CD4-positive, CD25-positive, alpha-beta regulatory T cell (primary cell): ENCODE results near the gene PDE4D. TPM values are rescaled to one million over a fixed set of nuclear protein-coding genes. Genes with fewer than 3 reads are reported as not detected.

Experiments
- ATAC-seq, 2 donors: fragments of 150-1000 bp; cut with Tn5 transposase; one replicate each; pipeline ENCODE4 v1.10.0; 2021; ENCODE audit warnings: low read depth in 2 of 2, moderate number of reproducible peaks in 2 of 2, moderate library complexity in 1 of 2
- DNase-seq, 3 donors: peaks; one replicate each; pipeline versions ENCODE4 v3.0.0 to v3.0.0-alpha.2; 2012 to 2022; ENCODE audit warnings: mixed read lengths in 1 of 3
- H3K27ac ChIP-seq: one replicate; pipeline ENCODE4 v1.7.0; 2013; ENCODE audit warnings: mild to moderate bottlenecking, low read length; ENCODE audit not compliant: insufficient read depth, poor library complexity, severe bottlenecking
- H3K27me3 ChIP-seq: one replicate; pipeline ENCODE4 v1.7.0; 2013; ENCODE audit warnings: low read length; ENCODE audit not compliant: control insufficient read depth, insufficient read depth
- H3K36me3 ChIP-seq: one replicate; pipeline ENCODE4 v1.7.0; 2013; ENCODE audit warnings: mild to moderate bottlenecking, low read length, moderate library complexity; ENCODE audit not compliant: control insufficient read depth, insufficient read depth
- H3K4me1 ChIP-seq: 2 replicates; pipeline ENCODE4 v1.7.0; 2013; ENCODE audit warnings: mild to moderate bottlenecking, low read length; ENCODE audit not compliant: insufficient read depth, control insufficient read depth, poor library complexity, severe bottlenecking
- H3K4me3 ChIP-seq: one replicate; pipeline ENCODE4 v1.7.0; 2013; ENCODE audit warnings: low read depth, mild to moderate bottlenecking, low read length, moderate library complexity
- H3K9me3 ChIP-seq, 2 experiments: 1 replicate in 1 of 2; 2 replicates in 1 of 2; pipeline ENCODE4 v1.7.0; 2013; ENCODE audit warnings: low read length in 2 of 2, mild to moderate bottlenecking in 1 of 2, moderate library complexity in 1 of 2; ENCODE audit not compliant: control insufficient read depth in 2 of 2
- H3K27ac Mint-ChIP-seq, 3 donors: one replicate each; pipeline ENCODE4 v1.8.0; 2020 to 2022; ENCODE audit warnings: mild to moderate bottlenecking in 3 of 3, mixed read lengths in 3 of 3, moderate library complexity in 2 of 3
- H3K27me3 Mint-ChIP-seq: one replicate; pipeline ENCODE4 v1.8.0; 2022; ENCODE audit warnings: mild to moderate bottlenecking, mixed read lengths
- H3K36me3 Mint-ChIP-seq: one replicate; pipeline ENCODE4 v1.8.0; 2020; ENCODE audit warnings: mixed read lengths
- H3K4me1 Mint-ChIP-seq, 4 donors: one replicate each; pipeline ENCODE4 v1.8.0; 2020 to 2022; ENCODE audit warnings: mixed read lengths in 4 of 4, mild to moderate bottlenecking in 1 of 4
- H3K4me3 Mint-ChIP-seq, 4 donors: one replicate each; pipeline ENCODE4 v1.8.0; 2020 to 2022; ENCODE audit warnings: mild to moderate bottlenecking in 4 of 4, mixed read lengths in 4 of 4, moderate library complexity in 3 of 4
- H3K9me3 Mint-ChIP-seq, 7 donors: one replicate each; pipeline ENCODE4 v1.8.0; 2020 to 2022; ENCODE audit warnings: mixed read lengths in 7 of 7, mild to moderate bottlenecking in 3 of 7, moderate library complexity in 2 of 7
- polyA plus RNA-seq, 4 donors: library from polyadenylated mRNA; unstranded; fragments of 300-500 nt; fragmentation: Illumina TruSeq; gene quantifications; one replicate each; pipeline ENCODE4 v1.2.3, GENCODE V29; 2021
- total RNA-seq: library from RNA; stranded (reverse); gene quantifications from one replicate; pipeline ENCODE4 v1.2.3, GENCODE V29; 2022

Gene PDE4D
- total and polyA plus RNA-seq, 5 donors from 2014 or later, result 2.1 to 39.9 (median 4.8) TPM

- ATAC-seq (no peak), DNase-seq (no peak)
- Histone ChIP-seq H3K4me3 (no peak overlapping the region), H3K9me3 (no peaks in the 10 kb centered on the region), H3K27me3 (no peaks in the 10 kb centered on the region), H3K4me1 (no peaks in the 10 kb centered on the region), H3K27ac (no peak overlapping the region), H3K36me3 (no peaks in the 10 kb centered on the region)
- no peak overlapping the region for H3K27ac Mint-ChIP-seq
- H3K27me3 Mint-ChIP-seq, result peaks cover 12% of the 10 kb centered on the region
- H3K9me3 Mint-ChIP-seq, result peaks cover 0 to 1% (median 0%) of the 10 kb centered on the region in 7 donors
- H3K36me3 Mint-ChIP-seq, result no peaks in the 10 kb centered on the region
- H3K4me1 Mint-ChIP-seq, result no peaks in the 10 kb centered on the region
- no peak overlapping the region for H3K4me3 Mint-ChIP-seq
Observed at GRCh38 chr5:59169768-59170150, 723.8 kb downstream of the PDE4D start.

- DNase-seq (no peak), ATAC-seq (no peak)
- H3K4me3 Mint-ChIP-seq, result no peak overlapping the region
- H3K27ac ChIP-seq, result no peak overlapping the region
- no peaks in the 10 kb centered on the region for H3K36me3 Mint-ChIP-seq
- H3K4me1 ChIP-seq, result no peaks in the 10 kb centered on the region
- no peaks in the 10 kb centered on the region for H3K9me3 ChIP-seq
- peaks cover 12% of the 10 kb centered on the region for H3K27me3 Mint-ChIP-seq
- H3K36me3 ChIP-seq, result no peaks in the 10 kb centered on the region
- H3K27ac Mint-ChIP-seq, result no peak overlapping the region
- H3K27me3 ChIP-seq, result no peaks in the 10 kb centered on the region
- no peak overlapping the region for H3K4me3 ChIP-seq
- no peaks in the 10 kb centered on the region for H3K4me1 Mint-ChIP-seq
- H3K9me3 Mint-ChIP-seq, result peaks cover 0 to 1% (median 0%) of the 10 kb centered on the region in 7 donors
Observed at GRCh38 chr5:59169081-59169767, 724.3 kb downstream of the PDE4D start.

- no peak overlapping the region for H3K27ac ChIP-seq
- peak overlapping the region in 1 of 3 donors; percentile 61 for H3K27ac Mint-ChIP-seq
Observed at GRCh38 chr5:59168067-59168466, 725.5 kb downstream of the PDE4D start.

GRCh38 chr5:59164041-59164830, 729.3 kb downstream of the PDE4D start:
- H3K36me3 ChIP-seq, result no peaks in the 10 kb centered on the region
- ATAC-seq, result no peak
- peaks cover 0 to 1% (median 0%) of the 10 kb centered on the region in 7 donors for H3K9me3 Mint-ChIP-seq
- H3K4me1 Mint-ChIP-seq, result peaks cover 2 to 13% (median 7%) of the 10 kb centered on the region in 4 donors
- H3K27ac Mint-ChIP-seq, result no peak overlapping the region
- H3K4me1 ChIP-seq, result no peaks in the 10 kb centered on the region
- no peak overlapping the region for H3K4me3 ChIP-seq
- H3K9me3 ChIP-seq, result no peaks in the 10 kb centered on the region
- H3K27me3 Mint-ChIP-seq, result peaks cover 5% of the 10 kb centered on the region
- H3K27ac ChIP-seq, result no peak overlapping the region
- H3K27me3 ChIP-seq, result no peaks in the 10 kb centered on the region
- no peak for DNase-seq
- H3K4me3 Mint-ChIP-seq, result no peak overlapping the region
- no peaks in the 10 kb centered on the region for H3K36me3 Mint-ChIP-seq

More at GRCh38 chr5:59168067-59168466, 725.5 kb downstream of the PDE4D start:
- H3K4me1 ChIP-seq, result no peaks in the 10 kb centered on the region
- no peaks in the 10 kb centered on the region for H3K9me3 ChIP-seq
- no peaks in the 10 kb centered on the region for H3K36me3 ChIP-seq
- H3K27me3 ChIP-seq, result no peaks in the 10 kb centered on the region
- Mint-ChIP-seq H3K36me3 (no peaks in the 10 kb centered on the region), H3K4me3 (no peak overlapping the region), H3K4me1 (no peaks in the 10 kb centered on the region), H3K9me3 (peaks cover 0 to 1% (median 0%) of the 10 kb centered on the region in 7 donors), H3K27me3 (peaks cover 6% of the 10 kb centered on the region)
- H3K4me3 ChIP-seq, result no peak overlapping the region
- DNase-seq (no peak), ATAC-seq (no peak)

- H3K4me1 Mint-ChIP-seq, result peaks cover 2 to 13% (median 7%) of the 10 kb centered on the region in 4 donors
- no peaks in the 10 kb centered on the region for H3K4me1 ChIP-seq
- peaks cover 9% of the 10 kb centered on the region for H3K27me3 Mint-ChIP-seq
- no peak overlapping the region for H3K4me3 Mint-ChIP-seq
- H3K27ac Mint-ChIP-seq, result peak overlapping the region; percentile 6 to 45 (median 11)
- no peaks in the 10 kb centered on the region for H3K27me3 ChIP-seq
- H3K36me3 ChIP-seq, result no peaks in the 10 kb centered on the region
- no peak overlapping the region for H3K27ac ChIP-seq
- ATAC-seq (no peak), DNase-seq (peak in 1 of 3 donors; percentile 14)
- H3K9me3 ChIP-seq, result no peaks in the 10 kb centered on the region
- H3K4me3 ChIP-seq, result no peak overlapping the region
- H3K9me3 Mint-ChIP-seq, result no peaks in the 10 kb centered on the region
- no peaks in the 10 kb centered on the region for H3K36me3 Mint-ChIP-seq
Observed at GRCh38 chr5:59161221-59162105, 732.1 kb downstream of the PDE4D start.

- no peaks in the 10 kb centered on the region for H3K27me3 ChIP-seq
- Mint-ChIP-seq H3K36me3 (no peaks in the 10 kb centered on the region), H3K4me3 (no peak overlapping the region), H3K4me1 (peaks cover 2 to 13% (median 7%) of the 10 kb centered on the region in 4 donors), H3K9me3 (no peaks in the 10 kb centered on the region), H3K27ac (no peak overlapping the region), H3K27me3 (peaks cover 9% of the 10 kb centered on the region)
- H3K27ac ChIP-seq, result no peak overlapping the region
- no peaks in the 10 kb centered on the region for H3K4me1 ChIP-seq
- H3K36me3 ChIP-seq, result no peaks in the 10 kb centered on the region
- no peaks in the 10 kb centered on the region for H3K9me3 ChIP-seq
- ATAC-seq (no peak), DNase-seq (no peak)
- H3K4me3 ChIP-seq, result no peak overlapping the region
Observed at GRCh38 chr5:59158637-59159391, 734.7 kb downstream of the PDE4D start.

GRCh38 chr5:59158165-59158564, 735.4 kb downstream of the PDE4D start:
- no peaks in the 10 kb centered on the region for H3K4me1 ChIP-seq
- ATAC-seq (no peak), DNase-seq (no peak)
- Mint-ChIP-seq H3K36me3 (no peaks in the 10 kb centered on the region), H3K4me1 (peaks cover 4 to 13% (median 8%) of the 10 kb centered on the region in 4 donors), H3K9me3 (no peaks in the 10 kb centered on the region), H3K4me3 (no peak overlapping the region), H3K27ac (no peak overlapping the region), H3K27me3 (peaks cover 9% of the 10 kb centered on the region)
- no peak overlapping the region for H3K4me3 ChIP-seq
- H3K27ac ChIP-seq, result no peak overlapping the region
- H3K36me3 ChIP-seq, result no peaks in the 10 kb centered on the region
- no peaks in the 10 kb centered on the region for H3K9me3 ChIP-seq
- H3K27me3 ChIP-seq, result no peaks in the 10 kb centered on the region
